SK-N-MC (cell line): ENCODE data around the gene CEACAM1.
"Not testable (repeated sequence)": the region's sequence is repeated elsewhere in the genome, so short reads cannot be mapped to it uniquely, and the experiment has no call there.

Source experiments
- DNase-seq: peaks from one replicate; pipeline ENCODE4 v3.0.0-alpha.2; 2011; ENCODE audit warnings: low read depth, low spot score
- H3K27ac ChIP-seq: fragments of 200-600 bp; sonication (generic); 2 replicates; pipeline ENCODE4 v1.5.1; 2016; ENCODE audit warnings: mixed run types
- H3K36me3 ChIP-seq: fragments of 200-600 bp; sonication (generic); 2 replicates; pipeline ENCODE4 v1.6.1; 2017; ENCODE audit warnings: antibody characterized with exemption, low read length, mixed read lengths; ENCODE audit not compliant: insufficient read depth
- H3K4me3 ChIP-seq: fragments of 200-600 bp; sonication (generic); 2 replicates; pipeline ENCODE4 v1.5.1; 2016
- H3K9ac ChIP-seq: fragments of 200-600 bp; sonication (generic); 2 replicates; pipeline ENCODE4 v1.8.0; 2017; ENCODE audit warnings: mixed run types, mixed read lengths; ENCODE audit not compliant: insufficient read length
- H3K9me3 ChIP-seq: fragments of 200-600 bp; sonication (generic); 2 replicates; pipeline ENCODE4 v1.6.1; 2017; ENCODE audit warnings: low read depth, mild to moderate bottlenecking, antibody characterized with exemption, low read length, moderate library complexity, mixed read lengths
- EZH2 ChIP-seq: fragments of 200-600 bp; sonication (generic); IDR thresholded peaks from one replicate; pipeline ENCODE4 v1.6.1; 2017; ENCODE audit warnings: antibody characterized with exemption
- FOXP2 ChIP-seq: optimal IDR thresholded peaks from 2 replicates; pipeline ENCODE3; 2011; ENCODE audit warnings: mild to moderate bottlenecking, moderate library complexity; ENCODE audit not compliant: insufficient read depth; ENCODE audit errors: extremely low read length, control extremely low read depth
- POLR2AphosphoS5 ChIP-seq: IDR thresholded peaks from 2 replicates; pipeline ENCODE4 v1.6.1; 2012; ENCODE audit warnings: mild to moderate bottlenecking, low read depth, low read length, borderline replicate concordance

CEACAM1 gene

DNA sequence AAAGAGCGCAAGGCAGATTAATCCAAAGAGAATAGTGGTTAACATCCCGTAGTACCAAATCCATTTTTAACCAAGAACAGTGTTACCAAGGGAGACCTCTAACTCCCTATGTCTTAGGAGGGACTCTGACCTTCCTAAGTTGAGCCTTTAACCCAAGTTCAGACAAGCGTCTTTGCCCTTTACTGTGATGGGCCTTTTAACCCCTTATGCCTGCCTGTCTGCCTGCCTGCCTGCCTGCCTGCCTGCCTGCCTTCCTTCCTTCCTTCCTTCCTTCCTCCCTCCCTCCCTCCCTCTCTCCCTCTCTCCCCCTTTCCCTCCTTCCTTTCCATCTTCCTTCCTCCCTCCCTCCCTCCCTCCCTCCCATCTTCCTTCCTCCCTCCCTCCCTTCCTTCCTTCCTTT lies 32.6 kb downstream of the CEACAM1 start:
- no peak overlapping the region for H3K9ac ChIP-seq
- no peak overlapping the region for H3K27ac ChIP-seq
- TF ChIP-seq FOXP2, result no peak
- no peaks in the 10 kb centered on the region for H3K9me3 ChIP-seq
- DNase-seq, result no peak
- H3K36me3 ChIP-seq, result no peaks in the 10 kb centered on the region
- no peak overlapping the region for H3K4me3 ChIP-seq

DNA sequence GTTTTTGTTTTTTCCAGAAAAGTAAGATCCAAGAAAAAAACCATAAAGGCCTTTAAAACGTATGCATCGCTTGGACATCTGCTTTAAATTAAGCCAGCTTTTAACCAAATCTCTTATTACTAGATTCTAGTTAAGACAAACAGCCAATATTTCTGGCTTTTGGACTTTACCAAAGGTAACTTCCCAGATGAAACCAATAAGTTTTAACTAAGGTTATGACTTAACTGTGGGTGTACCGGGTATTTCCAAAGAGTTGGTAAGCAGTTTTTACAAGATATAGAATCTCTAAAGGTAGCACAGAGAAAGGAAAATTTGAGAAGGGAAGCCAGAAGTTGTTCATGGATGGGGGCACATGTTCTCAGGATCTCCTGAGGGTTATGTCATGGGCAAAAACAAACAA lies 34.0 kb downstream of the CEACAM1 start:
- no peak overlapping the region for H3K9ac ChIP-seq
- H3K36me3 ChIP-seq, result no peaks in the 10 kb centered on the region
- H3K27ac ChIP-seq, result no peak overlapping the region
- no peak for DNase-seq
- TF ChIP-seq FOXP2, result no peak
- H3K9me3 ChIP-seq, result no peaks in the 10 kb centered on the region
- no peak overlapping the region for H3K4me3 ChIP-seq

DNA sequence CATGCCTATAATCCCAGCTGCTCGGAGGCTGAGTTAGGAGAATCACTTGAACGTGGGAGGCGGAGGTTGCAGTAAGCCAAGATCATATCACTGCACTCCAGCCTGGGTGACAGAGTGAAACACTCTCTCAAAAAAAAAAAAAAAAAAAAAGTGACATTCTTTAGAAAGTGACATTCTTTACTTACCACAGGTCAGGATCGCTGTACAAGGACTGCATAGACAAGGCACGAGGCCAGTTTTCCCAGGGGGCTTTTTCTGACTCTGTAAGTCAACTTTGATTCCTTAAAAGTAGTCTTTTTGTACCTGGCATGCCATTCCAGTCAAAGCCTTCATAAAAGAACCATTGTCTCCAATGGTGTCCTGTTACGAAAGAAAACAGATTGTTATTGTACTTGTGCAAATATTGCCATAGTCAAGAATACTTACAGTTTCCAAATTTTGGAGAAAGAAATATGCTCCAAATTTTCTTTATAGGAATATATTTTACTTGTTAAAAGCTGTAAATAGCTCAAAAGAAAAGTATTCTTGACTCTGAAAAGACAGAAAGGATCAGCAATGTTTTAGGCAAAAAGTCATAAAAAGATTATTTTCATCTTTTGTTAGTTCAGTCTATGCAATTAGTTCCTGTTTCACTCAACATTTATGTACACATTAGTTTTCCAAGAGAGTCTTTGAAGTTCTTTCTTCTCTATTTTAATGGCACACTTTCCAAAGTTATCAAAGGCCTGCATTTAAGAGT lies 39.3 kb downstream of the CEACAM1 start:
- H3K27ac ChIP-seq, result no peak overlapping the region
- no peak for TF ChIP-seq FOXP2
- TF ChIP-seq EZH2, result no peak
- TF ChIP-seq POLR2AphosphoS5, result no peak
- no peak for DNase-seq

GRCh38 chr19:42487798-42488178 lies 40.5 kb downstream of the CEACAM1 start:
- no peaks in the 10 kb centered on the region for H3K9me3 ChIP-seq
- H3K36me3 ChIP-seq, result no peaks in the 10 kb centered on the region
- no peak overlapping the region for H3K9ac ChIP-seq
- H3K27ac ChIP-seq, result no peak overlapping the region
- H3K4me3 ChIP-seq, result no peak overlapping the region
- TF ChIP-seq FOXP2 (no peak), POLR2AphosphoS5 (no peak), EZH2 (no peak)
- DNase-seq, result no peak

More for the DNA sequence above, 39.3 kb downstream of the CEACAM1 start:
- no peak overlapping the region for H3K9ac ChIP-seq
- H3K4me3 ChIP-seq, result no peak overlapping the region
- no peaks in the 10 kb centered on the region for H3K36me3 ChIP-seq
- no peaks in the 10 kb centered on the region for H3K9me3 ChIP-seq

GRCh38 chr19:42487032-42487797 lies 41.1 kb downstream of the CEACAM1 start:
- Histone ChIP-seq H3K36me3 (no peaks in the 10 kb centered on the region), H3K4me3 (no peak overlapping the region), H3K27ac (no peak overlapping the region), H3K9ac (no peak overlapping the region), H3K9me3 (no peaks in the 10 kb centered on the region)
- DNase-seq, result no peak
- TF ChIP-seq FOXP2, result no peak
- no peak for TF ChIP-seq POLR2AphosphoS5
- TF ChIP-seq EZH2, result no peak

GRCh38 chr19:42485036-42485435 lies 43.2 kb downstream of the CEACAM1 start:
- not testable (repeated sequence) for H3K4me3 ChIP-seq, H3K9me3 ChIP-seq, H3K36me3 ChIP-seq, DNase-seq, H3K27ac ChIP-seq, H3K9ac ChIP-seq

GRCh38 chr19:42480335-42481095 lies 47.8 kb downstream of the CEACAM1 start:
- H3K9ac ChIP-seq, result no peak overlapping the region
- peak overlapping the region; percentile 39 for H3K4me3 ChIP-seq
- no peak for TF ChIP-seq FOXP2
- no peak for TF ChIP-seq EZH2
- no peak for TF ChIP-seq POLR2AphosphoS5
- DNase-seq, result peak; percentile 35
- H3K9me3 ChIP-seq, result no peaks in the 10 kb centered on the region
- no peaks in the 10 kb centered on the region for H3K36me3 ChIP-seq
- H3K27ac ChIP-seq, result no peak overlapping the region

DNA sequence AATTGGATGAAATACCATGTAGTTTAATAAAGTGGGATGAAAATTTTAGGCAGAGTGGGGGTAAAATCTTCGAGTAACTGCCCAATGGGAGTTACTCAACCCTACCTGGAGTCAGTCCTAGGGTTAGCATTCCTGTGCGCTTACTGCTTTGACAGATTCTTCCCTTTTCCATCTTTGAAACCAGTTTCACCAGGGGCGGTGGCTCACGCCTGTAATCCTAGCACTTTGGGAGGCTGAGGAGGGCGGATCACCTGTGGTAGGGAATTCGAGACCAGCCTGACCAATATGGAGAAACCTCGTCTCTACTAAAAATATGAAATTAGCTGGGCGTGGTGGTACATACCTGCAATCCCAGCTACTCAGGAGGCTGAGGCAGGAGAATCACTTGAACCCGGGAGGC lies 48.5 kb downstream of the CEACAM1 start:
- TF ChIP-seq FOXP2 (no peak), POLR2AphosphoS5 (no peak), EZH2 (no peak)
- Histone ChIP-seq H3K27ac (no peak overlapping the region), H3K4me3 (no peak overlapping the region), H3K36me3 (no peaks in the 10 kb centered on the region), H3K9ac (no peak overlapping the region), H3K9me3 (no peaks in the 10 kb centered on the region)
- no peak for DNase-seq
